NCI-H128 (cell line): ENCODE data around the gene TNNC2.
"Not testable (repeated sequence)": the region's sequence is repeated elsewhere in the genome, so short reads cannot be mapped to it uniquely, and the experiment has no call there.

Experiments used
- DNase-seq: peaks from one replicate; lab custom pipeline; 2025; ENCODE audit not compliant: unreplicated experiment; lab: John Stamatoyannopoulos, UW

The TNNC2 gene

GRCh38 chr20:45822857-45823256 lies 4.3 kb downstream of the TNNC2 start:
- DNase-seq, result no peak

GRCh38 chr20:45821947-45822346 lies 5.2 kb downstream of the TNNC2 start:
- no peak for DNase-seq

GRCh38 chr20:45819466-45819865 lies 7.6 kb downstream of the TNNC2 start:
- no peak for DNase-seq

GRCh38 chr20:45818239-45818638 lies 8.9 kb downstream of the TNNC2 start:
- no peak for DNase-seq

- DNase-seq, result no peak
Observed at GRCh38 chr20:45817376-45818194, 9.5 kb downstream of the TNNC2 start.

- no peak for DNase-seq
Observed at GRCh38 chr20:45816951-45817350, 10.2 kb downstream of the TNNC2 start.

- DNase-seq, result no peak
Observed at GRCh38 chr20:45814314-45814713, 12.8 kb downstream of the TNNC2 start.

- no peak for DNase-seq
Observed at GRCh38 chr20:45813489-45813888, 13.6 kb downstream of the TNNC2 start.

- DNase-seq, result no peak
Observed at GRCh38 chr20:45813006-45813340, 14.1 kb downstream of the TNNC2 start.

- peak; percentile 97 for DNase-seq
Observed at GRCh38 chr20:45812157-45813005, 14.7 kb downstream of the TNNC2 start, which contains the start of gene UBE2C. Gene UBE2C, plus strand, starts transcription at chr20:45812644. Its CDS starts 52 bp downstream, at chr20:45812696.

- DNase-seq, result no peak
Observed at GRCh38 chr20:45810191-45810970, 16.7 kb downstream of the TNNC2 start.

- DNase-seq, result no peak
Observed at GRCh38 chr20:45801851-45802250, 25.3 kb downstream of the TNNC2 start.

- DNase-seq, result peak; percentile 43
Observed at GRCh38 chr20:45798935-45799642, 28.0 kb downstream of the TNNC2 start.

- not testable (repeated sequence) for DNase-seq
Observed at GRCh38 chr20:45797955-45798354, 29.2 kb downstream of the TNNC2 start.

GRCh38 chr20:45797510-45797909 lies 29.6 kb downstream of the TNNC2 start:
- DNase-seq, result not testable (repeated sequence)

- DNase-seq, result no peak
Observed at GRCh38 chr20:45796337-45797065, 30.6 kb downstream of the TNNC2 start.

GRCh38 chr20:45792317-45793118 lies 34.6 kb downstream of the TNNC2 start:
- no peak for DNase-seq

GRCh38 chr20:45788351-45788750 lies 38.8 kb downstream of the TNNC2 start:
- DNase-seq, result no peak

GRCh38 chr20:45783656-45784294 lies 43.3 kb downstream of the TNNC2 start:
- no peak for DNase-seq
